Measurements from ENCODE around the gene EDIL3.
"Not testable (repeated sequence)": the region's sequence is repeated elsewhere in the genome, so short reads cannot be mapped to it uniquely, and the experiment has no call there.

DNA sequence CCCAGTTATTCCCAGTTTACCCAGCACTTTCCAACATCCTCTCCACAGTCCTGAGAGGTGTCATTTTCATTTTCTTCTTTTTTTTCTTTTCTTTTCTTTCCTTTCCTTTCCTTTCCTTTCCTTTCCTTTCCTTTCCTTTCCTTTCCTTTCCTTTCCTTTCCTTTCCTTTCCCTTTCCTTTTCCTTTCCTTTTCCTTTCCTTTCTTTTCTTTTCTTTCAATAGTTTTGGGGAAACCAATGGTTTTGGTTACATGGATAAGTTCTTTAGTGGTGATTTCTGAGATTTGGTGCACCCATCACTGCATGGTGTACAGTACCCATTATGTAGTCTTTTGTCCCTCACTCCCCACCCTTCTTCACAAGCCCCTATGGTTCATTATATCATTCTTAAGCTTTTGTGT lies 224.0 kb downstream of the EDIL3 start:
- TF ChIP-seq, protein P1, sequence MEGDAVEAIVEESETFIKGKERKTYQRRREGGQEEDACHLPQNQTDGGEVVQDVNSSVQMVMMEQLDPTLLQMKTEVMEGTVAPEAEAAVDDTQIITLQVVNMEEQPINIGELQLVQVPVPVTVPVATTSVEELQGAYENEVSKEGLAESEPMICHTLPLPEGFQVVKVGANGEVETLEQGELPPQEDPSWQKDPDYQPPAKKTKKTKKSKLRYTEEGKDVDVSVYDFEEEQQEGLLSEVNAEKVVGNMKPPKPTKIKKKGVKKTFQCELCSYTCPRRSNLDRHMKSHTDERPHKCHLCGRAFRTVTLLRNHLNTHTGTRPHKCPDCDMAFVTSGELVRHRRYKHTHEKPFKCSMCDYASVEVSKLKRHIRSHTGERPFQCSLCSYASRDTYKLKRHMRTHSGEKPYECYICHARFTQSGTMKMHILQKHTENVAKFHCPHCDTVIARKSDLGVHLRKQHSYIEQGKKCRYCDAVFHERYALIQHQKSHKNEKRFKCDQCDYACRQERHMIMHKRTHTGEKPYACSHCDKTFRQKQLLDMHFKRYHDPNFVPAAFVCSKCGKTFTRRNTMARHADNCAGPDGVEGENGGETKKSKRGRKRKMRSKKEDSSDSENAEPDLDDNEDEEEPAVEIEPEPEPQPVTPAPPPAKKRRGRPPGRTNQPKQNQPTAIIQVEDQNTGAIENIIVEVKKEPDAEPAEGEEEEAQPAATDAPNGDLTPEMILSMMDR (IDR thresholded peaks at IDR 0.05; ENCODE audit: low read depth, low read length, poor library complexity, severe bottlenecking): not testable (repeated sequence)
- TF ChIP-seq EZH2phosphoT487 (IDR thresholded peaks at IDR 0.05; ENCODE audit: borderline replicate concordance, low read length): not testable (repeated sequence)

Data from DOHH2 (cell line).